ENCODE data around the gene RARA.
A peak's percentile ranks its signal among the peaks of the same experiment; 100 is the strongest.

RARA gene

DNA sequence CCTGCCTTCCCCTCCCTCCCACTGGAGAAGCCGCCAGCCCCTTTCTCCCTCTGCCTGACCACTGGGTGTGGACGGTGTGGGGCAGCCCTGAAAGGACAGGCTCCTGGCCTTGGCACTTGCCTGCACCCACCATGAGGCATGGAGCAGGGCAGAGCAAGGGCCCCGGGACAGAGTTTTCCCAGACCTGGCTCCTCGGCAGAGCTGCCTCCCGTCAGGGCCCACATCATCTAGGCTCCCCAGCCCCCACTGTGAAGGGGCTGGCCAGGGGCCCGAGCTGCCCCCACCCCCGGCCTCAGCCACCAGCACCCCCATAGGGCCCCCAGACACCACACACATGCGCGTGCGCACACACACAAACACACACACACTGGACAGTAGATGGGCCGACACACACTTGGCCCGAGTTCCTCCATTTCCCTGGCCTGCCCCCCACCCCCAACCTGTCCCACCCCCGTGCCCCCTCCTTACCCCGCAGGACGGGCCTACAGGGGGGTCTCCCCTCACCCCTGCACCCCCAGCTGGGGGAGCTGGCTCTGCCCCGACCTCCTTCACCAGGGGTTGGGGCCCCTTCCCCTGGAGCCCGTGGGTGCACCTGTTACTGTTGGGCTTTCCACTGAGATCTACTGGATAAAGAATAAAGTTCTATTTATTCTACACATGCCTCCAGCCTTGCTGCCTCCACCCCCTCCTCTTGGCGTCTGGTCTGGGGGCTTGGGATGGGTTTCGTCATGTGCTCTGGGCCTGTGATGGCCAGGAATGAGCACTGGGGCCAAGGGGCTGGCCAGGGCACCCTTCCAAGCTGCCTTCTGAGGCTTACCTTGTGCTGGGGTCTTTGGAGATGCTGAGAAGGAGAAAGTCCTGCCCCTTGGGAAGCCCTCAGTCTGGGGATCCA lies 48.3 kb downstream of the RARA start:
- H3K79me2 ChIP-seq (ENCODE audit: insufficient read depth, low read length), result no peaks in the 10 kb centered on the region
- no peaks in the 10 kb centered on the region for H3K4me1 ChIP-seq (ENCODE audit: insufficient read depth, low read length, poor library complexity, severe bottlenecking)
- H3K4me2 ChIP-seq (ENCODE audit: low read depth, low read length, poor library complexity, severe bottlenecking), result no peak overlapping the region
- H4K20me1 ChIP-seq (ENCODE audit: insufficient read depth, low read length, poor library complexity, severe bottlenecking), result no peaks in the 10 kb centered on the region
- no peaks in the 10 kb centered on the region for H3K9me3 ChIP-seq (ENCODE audit: insufficient read depth, low read depth, low read length)
- no peaks in the 10 kb centered on the region for H3F3A ChIP-seq (ENCODE audit: low read depth)
- no peak overlapping the region for H3K4me3 ChIP-seq (ENCODE audit: low read length, poor library complexity, severe bottlenecking)
- H3K9ac ChIP-seq (ENCODE audit: low read depth, low read length, poor library complexity, severe bottlenecking), result no peak overlapping the region
- TF ChIP-seq, protein P1, sequence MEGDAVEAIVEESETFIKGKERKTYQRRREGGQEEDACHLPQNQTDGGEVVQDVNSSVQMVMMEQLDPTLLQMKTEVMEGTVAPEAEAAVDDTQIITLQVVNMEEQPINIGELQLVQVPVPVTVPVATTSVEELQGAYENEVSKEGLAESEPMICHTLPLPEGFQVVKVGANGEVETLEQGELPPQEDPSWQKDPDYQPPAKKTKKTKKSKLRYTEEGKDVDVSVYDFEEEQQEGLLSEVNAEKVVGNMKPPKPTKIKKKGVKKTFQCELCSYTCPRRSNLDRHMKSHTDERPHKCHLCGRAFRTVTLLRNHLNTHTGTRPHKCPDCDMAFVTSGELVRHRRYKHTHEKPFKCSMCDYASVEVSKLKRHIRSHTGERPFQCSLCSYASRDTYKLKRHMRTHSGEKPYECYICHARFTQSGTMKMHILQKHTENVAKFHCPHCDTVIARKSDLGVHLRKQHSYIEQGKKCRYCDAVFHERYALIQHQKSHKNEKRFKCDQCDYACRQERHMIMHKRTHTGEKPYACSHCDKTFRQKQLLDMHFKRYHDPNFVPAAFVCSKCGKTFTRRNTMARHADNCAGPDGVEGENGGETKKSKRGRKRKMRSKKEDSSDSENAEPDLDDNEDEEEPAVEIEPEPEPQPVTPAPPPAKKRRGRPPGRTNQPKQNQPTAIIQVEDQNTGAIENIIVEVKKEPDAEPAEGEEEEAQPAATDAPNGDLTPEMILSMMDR (conservative IDR thresholded peaks at IDR 0.05; ENCODE audit: low read length), result no peak
- H3K27me3 ChIP-seq (ENCODE audit: insufficient read depth, low read length, poor library complexity, severe bottlenecking), result no peaks in the 10 kb centered on the region
- H3K9me2 ChIP-seq (replicated peaks; ENCODE audit: low read depth, low read length), result no peaks in the 10 kb centered on the region
- peaks cover 27% of the 10 kb centered on the region; the same call in 1 of the 2 replicates for H3K36me3 ChIP-seq (ENCODE audit: insufficient read depth, low read length)
- no peak overlapping the region for H2AFZ ChIP-seq (ENCODE audit: low read length)

DNA sequence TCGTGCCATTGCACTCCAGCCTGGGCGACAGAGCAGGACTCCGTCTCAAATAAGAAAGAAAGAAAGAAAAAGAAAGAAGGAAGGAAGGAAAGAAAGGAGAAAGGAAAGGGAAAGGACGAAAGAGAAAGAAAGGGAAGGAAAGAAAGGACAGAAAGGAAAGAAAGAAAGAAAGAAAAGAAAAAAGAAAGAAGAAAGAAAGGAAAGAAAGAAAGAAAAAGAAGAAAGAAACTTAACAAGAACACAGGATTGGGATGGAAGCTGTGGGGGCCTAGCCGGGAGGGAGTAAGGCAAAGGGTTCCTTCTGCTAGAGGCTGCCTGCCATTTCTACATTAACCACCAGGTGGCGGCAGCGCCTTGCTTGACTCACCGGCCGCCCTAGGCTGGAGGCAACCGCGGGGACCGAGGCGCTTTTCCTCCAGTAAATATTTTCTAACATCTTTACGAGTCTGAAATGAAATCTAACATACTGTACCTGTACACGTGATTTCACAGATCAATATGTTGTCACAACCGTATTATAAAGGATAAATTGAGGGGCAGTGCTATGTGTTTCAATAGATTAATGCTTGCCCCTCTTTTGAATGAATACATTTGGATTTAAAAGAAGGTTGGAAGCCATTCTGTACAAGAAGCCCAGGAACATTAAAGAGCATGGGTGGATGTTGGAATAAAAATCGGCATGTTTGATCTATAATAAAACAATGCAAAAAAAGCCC lies 49.5 kb downstream of the RARA start:
- Histone ChIP-seq H3K36me3 (ENCODE audit: insufficient read depth, low read length) (peaks cover 18% of the 10 kb centered on the region; the same call in 1 of the 2 replicates), H3K9me3 (ENCODE audit: insufficient read depth, low read depth, low read length) (no peaks in the 10 kb centered on the region), H3K4me2 (ENCODE audit: low read depth, low read length, poor library complexity, severe bottlenecking) (peak overlapping the region; percentile 61), H3K9me2 (replicated peaks; ENCODE audit: low read depth, low read length) (no peaks in the 10 kb centered on the region), H3K4me3 (ENCODE audit: low read length, poor library complexity, severe bottlenecking) (peak overlapping the region; percentile 48), H2AFZ (ENCODE audit: low read length) (peak overlapping the region; percentile 68), H3K27me3 (ENCODE audit: insufficient read depth, low read length, poor library complexity, severe bottlenecking) (no peaks in the 10 kb centered on the region), H3K9ac (ENCODE audit: low read depth, low read length, poor library complexity, severe bottlenecking) (no peak overlapping the region), H3K79me2 (ENCODE audit: insufficient read depth, low read length) (no peaks in the 10 kb centered on the region), H3F3A (ENCODE audit: low read depth) (no peaks in the 10 kb centered on the region), H4K20me1 (ENCODE audit: insufficient read depth, low read length, poor library complexity, severe bottlenecking) (no peaks in the 10 kb centered on the region), H3K4me1 (ENCODE audit: insufficient read depth, low read length, poor library complexity, severe bottlenecking) (no peaks in the 10 kb centered on the region)
- TF ChIP-seq, protein P1 (conservative IDR thresholded peaks at IDR 0.05; ENCODE audit: low read length), result peak; percentile 95
- TF ChIP-seq EZH2phosphoT487 (IDR thresholded peaks at IDR 0.05; ENCODE audit: borderline replicate concordance), result no peak

DNA sequence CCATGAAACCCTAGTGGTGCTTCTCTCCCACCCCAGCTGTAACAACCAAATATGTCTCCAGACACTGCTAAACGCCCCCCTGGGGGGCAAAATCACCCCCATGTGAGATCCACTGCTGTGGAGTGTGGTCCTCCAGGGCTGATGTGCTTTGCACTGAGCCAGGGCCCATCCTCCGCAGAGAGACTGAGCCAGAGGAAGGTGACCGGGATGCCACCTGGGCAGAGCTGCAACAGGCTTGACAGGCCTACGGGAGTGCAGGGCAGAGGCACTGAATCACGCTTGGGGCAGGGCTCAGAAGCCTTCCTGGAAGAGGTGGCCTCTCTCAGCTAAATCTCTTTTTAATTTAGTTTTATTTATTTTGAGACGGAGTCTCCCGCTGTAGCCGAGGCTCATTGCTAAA lies 51.1 kb downstream of the RARA start:
- Histone ChIP-seq H3F3A (ENCODE audit: low read depth) (no peaks in the 10 kb centered on the region), H3K4me2 (ENCODE audit: low read depth, low read length, poor library complexity, severe bottlenecking) (no peak overlapping the region), H3K4me3 (ENCODE audit: low read length, poor library complexity, severe bottlenecking) (no peak overlapping the region), H3K27me3 (ENCODE audit: insufficient read depth, low read length, poor library complexity, severe bottlenecking) (no peaks in the 10 kb centered on the region), H4K20me1 (ENCODE audit: insufficient read depth, low read length, poor library complexity, severe bottlenecking) (no peaks in the 10 kb centered on the region), H3K79me2 (ENCODE audit: insufficient read depth, low read length) (no peaks in the 10 kb centered on the region), H3K9me3 (ENCODE audit: insufficient read depth, low read depth, low read length) (no peaks in the 10 kb centered on the region), H2AFZ (ENCODE audit: low read length) (no peak overlapping the region), H3K9ac (ENCODE audit: low read depth, low read length, poor library complexity, severe bottlenecking) (no peak overlapping the region), H3K4me1 (ENCODE audit: insufficient read depth, low read length, poor library complexity, severe bottlenecking) (no peaks in the 10 kb centered on the region), H3K9me2 (replicated peaks; ENCODE audit: low read depth, low read length) (no peaks in the 10 kb centered on the region), H3K36me3 (ENCODE audit: insufficient read depth, low read length) (peaks cover 11% of the 10 kb centered on the region; the same call in 1 of the 2 replicates)
- TF ChIP-seq, protein P1 (conservative IDR thresholded peaks at IDR 0.05; ENCODE audit: low read length), result no peak
- TF ChIP-seq EZH2phosphoT487 (IDR thresholded peaks at IDR 0.05; ENCODE audit: borderline replicate concordance), result no peak
